Activated CD4-positive, alpha-beta T cell treated with anti-CD3 and anti-CD28 coated beads, Interleukin-2, amount 50 U/mL, for 24 hours (primary cell): Measurements from ENCODE around the gene EGFR.
"Not testable (repeated sequence)": the region's sequence is repeated elsewhere in the genome, so short reads cannot be mapped to it uniquely, and the experiment has no call there.

Source experiments
- DNase-seq, 2 donors: peaks; one replicate each; pipeline ENCODE4 v3.0.0-alpha.2; 2020; ENCODE audit warnings: low read depth in 1 of 2, low spot score in 1 of 2

The EGFR gene

DNA sequence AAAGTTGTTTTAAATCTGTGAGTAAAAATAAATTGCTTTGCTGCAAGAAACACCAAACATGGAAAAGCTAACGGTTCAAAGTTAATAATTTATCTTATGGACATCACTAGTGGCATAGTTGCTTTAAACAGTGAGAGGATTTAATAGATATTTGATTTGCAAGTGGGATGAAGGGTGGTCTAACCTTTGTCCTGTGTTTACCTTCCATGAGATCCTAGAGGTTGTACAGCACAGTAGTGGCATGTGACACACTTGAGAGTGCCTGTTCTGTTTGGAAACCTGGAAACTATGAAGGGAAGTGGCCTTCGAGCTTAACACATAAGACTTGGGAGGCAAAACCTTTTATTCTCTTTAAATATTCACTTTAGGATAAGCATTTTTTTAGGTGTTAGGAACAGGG, 16.0 kb downstream of the EGFR start:
- no peak for DNase-seq

DNA sequence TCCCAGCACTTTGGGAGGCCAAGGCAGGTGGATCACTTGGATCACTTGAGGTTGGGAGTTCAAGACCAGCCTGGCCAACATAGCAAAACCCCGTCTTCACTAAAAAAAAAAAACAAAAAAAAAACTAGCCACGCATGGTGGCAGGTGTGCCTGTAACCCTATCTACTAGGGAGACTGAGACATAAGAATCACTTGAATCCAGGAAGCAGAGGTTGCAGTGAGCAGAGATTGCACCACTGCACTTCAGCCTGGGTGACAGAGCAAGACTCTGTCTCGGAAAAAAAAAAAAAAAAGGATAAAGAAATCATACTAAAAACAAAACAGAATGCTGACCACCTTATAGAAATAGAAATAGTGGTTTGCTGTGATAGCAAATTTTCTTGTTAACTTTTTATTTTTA, 16.6 kb downstream of the EGFR start:
- DNase-seq = not testable (repeated sequence)

DNA sequence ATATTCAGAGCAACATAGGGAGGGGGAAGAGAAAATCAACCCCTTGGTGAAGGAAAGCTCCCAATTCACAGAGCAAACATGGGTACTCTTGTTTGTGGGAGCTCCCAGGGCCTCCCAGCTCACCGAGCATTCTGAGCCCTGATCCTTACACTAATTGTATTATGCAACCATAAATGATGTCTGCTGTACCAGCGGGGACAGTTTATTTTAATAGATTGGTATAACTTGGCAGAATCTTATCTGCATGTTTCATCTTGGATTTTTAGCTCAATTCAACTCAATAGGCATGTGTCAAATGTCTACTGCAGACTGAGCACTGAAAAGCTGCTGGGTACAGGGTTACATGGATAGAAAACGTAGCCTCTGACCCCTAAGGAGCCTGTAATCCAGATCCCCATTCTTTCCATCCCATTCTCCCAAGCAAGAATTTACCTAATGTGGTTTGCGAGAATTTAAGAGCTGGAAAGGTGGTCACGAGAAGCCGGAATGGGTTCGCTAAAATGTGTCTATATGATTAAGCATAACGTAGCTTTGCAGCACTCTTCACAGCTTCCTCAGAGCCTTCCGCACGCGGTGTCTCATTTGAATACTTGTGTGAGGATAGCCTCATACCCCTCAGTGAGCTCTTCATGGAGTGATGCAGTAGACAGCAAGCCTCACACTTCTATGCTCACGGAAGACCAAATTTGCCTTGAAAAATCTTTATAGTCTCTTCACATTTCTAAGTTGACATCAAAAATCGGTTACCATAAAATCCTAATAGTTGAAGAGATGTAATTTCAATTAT, 18.3 kb downstream of the EGFR start:
- no peak for DNase-seq

DNA sequence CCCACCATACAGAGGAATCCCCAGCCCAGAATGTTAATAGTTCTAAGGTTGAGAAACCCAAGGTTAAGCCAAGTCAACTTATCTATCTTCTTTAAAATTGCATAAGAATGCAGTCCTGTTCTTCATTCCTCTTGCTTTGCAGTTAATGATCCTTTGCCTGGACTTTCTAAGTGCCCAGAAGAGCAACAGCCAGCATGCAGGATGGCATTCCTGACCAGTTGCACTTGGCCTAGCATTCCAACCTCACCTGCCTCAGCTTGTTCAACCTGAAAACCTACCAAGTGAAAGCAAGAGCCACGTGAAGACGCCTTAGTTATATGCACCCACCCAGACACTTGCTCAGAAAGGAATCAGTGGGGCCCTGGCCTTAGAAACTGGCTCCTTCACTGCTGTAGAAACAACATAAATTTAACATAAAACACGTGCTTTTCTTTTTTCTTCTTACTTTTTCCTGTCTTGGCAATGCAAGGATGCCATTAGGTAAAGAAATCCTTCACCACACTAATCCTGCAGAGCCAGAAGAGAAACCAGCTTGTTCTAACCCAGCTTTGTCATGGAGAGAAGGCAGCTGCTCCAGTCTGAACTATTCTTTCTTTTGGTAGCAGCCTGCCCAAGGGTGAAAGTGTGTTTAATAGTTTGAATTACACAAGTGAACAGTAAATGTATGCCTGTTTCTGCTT, 25.0 kb downstream of the EGFR start:
- no peak for DNase-seq

DNA sequence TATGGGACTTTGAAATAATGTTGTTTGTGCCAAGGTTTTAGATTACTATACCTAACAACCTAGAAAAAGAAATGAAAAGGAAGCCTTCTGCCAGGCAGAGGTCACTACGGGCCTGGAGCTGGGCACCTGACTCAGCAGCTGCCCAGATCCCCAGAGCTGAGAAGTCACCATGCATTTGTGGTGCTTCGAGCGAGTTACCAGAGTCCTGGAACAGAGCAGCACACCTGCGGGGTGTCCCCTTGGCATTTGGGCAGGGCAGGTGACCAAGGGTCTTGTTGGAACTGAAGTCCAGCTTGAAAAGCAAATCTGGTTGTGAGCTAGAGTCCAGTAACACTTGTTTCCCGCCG, 25.5 kb downstream of the EGFR start:
- DNase-seq = no peak

DNA sequence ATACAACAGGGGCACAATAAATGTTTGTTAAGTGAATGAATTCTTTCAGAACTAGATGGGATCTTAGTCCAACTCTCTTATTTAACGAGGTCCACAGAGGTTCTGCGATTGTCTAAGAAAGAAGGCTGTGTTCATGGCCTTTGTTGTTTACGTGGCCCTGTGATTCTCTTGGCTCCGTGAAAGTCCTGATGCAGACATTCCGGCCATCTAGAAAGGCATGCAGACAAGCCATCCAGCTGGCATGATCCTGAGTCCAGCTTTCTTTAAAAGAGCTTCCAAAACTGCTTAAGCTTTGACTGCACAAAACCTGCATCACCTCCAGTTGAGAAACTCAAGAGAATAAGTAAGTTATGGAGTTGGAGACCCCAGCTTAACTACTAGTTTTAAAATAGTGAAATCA, 26.0 kb downstream of the EGFR start:
- no peak for DNase-seq

DNA sequence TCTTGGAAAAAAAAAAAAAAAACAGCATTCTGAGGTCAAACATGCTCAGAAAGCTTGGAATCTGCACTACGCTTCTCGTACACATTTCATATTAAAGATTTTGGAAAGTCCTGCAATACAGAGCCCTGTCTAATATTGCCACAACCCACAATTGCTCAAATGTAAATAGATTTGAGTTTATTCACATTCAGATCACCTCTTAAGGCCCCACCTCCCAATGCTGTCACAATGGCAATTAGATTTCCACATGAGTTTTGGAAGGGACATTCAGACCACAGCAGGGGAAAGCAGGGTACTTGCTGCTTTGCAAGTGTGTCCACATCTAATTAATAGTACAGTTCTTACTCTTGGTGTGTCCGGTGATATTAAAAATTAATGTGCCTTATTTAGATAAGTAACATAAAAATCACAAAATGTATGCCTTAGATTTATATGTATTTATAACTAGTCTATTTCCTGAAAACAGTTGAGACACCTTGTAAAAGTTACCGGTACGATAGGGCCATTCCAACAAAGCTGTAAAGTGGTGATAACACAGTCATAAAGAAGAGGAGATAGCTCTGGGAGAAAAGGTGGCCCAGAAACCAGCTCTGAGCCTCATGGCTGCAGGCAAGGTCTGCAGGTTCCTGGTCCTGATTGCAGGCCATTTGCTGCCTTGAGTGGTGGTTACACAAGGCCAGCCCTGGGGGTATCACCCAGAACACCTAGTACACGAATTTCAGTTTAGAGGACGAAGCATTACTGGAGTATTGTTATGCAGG, 27.9 kb downstream of the EGFR start:
- DNase-seq = no peak

DNA sequence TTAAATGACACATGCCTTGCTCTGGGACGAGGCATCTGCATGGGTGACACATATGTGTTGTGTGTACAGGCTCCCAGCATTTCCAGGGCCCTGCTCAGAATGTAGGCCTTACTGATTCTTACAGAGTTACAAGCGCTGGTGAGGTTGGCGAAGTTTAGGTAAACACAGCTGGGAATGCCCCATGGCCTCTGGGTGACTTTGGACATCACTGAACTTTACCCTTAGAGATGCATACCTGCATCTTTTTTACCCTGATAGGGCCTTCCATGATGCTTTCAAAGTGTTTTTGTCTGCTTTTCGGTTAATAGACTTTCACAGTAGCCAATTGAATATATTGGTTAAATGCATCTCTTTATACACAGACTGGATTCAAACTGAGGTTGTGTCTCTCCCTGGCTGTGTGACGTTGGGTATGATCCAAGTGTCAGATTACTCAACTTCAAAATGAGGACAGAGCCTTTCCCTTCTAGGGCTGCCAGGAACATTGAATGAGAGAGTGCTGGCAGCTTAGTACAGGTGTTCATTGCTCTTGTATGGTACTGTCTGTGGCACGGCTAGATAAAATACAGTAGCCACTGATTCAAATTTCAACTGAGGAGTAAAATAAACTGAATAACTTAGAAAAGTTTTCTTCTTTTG, 29.5 kb downstream of the EGFR start:
- DNase-seq = no peak

DNA sequence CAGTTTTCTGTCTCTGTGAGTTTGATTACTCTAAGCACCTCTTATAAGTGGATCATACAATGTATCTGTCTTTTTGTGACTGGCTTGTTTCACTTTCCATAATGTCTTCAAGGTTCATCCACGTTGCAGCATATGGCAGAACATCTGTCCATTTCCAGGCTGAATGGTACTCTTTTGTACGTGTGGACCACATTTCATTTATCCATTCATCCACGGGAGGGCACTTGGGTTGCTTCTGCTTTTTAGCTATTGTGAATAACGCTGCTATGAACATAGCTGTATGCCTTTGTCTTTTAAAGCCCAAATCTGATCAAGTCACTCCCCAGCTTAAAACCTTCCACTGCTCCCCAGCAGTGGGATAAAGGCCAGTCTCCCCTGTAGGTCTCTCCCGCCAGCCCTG, 31.5 kb downstream of the EGFR start:
- no peak for DNase-seq

DNA sequence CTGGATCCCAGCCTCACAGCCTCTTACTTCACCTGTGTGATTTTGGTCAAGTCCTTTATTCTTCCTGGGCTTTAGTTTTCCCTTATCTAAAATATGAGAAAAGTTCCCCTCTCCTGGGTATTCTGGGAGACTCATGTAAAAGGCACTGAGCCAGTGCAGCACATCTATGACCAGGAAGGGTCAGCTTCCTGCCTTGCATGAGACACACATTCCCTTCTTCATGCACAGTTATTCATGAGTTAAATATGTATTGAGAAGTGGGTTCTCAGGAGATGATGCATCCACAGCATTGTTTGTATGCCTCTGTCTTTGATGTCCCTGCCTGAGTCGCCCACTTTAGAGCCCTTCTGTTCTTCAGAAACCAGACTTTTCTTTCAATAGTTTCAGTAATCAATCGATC, 33.3 kb downstream of the EGFR start:
- no peak for DNase-seq

DNA sequence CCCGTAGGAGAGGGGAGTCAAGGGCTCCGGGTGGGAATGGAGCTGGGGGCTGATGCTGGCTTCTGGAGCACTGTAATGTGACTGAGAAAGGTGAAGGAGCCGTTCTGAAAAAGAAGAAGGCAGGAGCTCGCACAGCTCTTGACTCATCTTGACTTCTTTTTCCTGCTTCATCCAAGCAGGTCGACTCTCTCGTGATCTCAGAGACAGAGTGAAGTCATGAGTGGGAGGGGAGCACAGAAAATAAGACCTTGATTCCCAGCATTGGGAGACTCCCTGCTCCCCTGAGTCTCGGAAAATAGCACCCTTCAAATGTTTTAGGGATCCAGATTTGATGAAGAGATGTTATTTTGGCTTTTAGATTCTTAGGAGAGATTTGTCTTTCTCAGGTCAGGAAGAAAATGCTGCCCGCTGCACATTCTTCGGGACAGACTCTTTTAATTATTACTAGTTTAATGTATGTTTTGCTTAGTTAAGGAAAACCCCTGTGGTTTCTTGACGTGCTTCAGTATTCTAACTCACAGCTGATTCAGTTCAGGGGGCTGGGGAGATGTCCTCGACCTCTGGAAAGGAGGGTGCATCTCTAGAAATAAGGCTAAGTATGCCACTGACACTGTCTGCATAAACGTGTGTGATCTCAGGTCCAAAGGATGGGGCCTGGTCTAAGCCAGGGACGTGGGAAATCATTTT, 34.1 kb downstream of the EGFR start:
- DNase-seq = no peak

DNA sequence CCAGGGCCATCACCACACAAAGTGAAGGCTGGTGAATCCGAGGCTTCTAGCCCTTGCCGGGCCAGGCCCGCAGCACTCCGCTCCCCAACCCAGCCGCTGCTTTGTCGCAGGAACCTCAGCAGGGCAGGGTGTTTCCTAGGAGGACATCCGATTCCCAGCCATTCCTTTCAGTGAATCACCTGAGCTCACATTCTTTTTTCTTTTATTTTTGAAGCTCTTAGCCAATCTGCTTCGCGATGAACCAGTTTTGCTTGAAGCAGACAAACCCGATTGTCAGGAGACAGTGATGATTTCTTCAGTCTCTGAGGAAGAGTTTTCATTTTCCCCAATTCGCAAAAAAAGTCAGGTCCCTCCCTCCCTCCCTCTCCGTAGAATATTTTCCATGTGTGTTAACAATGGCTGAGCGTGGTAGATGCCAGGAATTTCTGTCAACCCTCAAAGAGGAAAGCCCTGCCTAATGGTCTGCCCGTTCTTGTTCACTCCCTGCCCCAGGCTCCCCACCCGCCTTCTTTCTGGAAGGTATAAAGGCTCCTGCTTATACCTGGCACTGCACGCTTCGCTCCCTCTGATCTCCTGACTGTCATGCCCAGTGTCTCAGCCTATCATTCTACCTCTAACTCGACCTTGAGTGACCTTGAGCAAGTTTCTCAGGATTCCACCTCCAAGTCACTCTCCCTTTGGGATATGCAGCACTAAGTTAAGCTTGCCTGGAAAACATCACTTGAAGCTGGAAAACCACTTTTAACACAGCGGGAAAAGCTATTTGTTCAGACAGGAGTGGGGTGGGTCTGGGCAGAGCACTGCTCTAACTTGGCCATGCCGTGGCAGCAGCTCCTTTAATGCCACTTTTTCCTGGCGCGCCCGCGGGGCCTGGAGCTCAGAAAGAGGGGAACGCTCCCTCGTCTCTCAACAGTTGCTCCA, 35.1 kb downstream of the EGFR start:
- no peak for DNase-seq

DNA sequence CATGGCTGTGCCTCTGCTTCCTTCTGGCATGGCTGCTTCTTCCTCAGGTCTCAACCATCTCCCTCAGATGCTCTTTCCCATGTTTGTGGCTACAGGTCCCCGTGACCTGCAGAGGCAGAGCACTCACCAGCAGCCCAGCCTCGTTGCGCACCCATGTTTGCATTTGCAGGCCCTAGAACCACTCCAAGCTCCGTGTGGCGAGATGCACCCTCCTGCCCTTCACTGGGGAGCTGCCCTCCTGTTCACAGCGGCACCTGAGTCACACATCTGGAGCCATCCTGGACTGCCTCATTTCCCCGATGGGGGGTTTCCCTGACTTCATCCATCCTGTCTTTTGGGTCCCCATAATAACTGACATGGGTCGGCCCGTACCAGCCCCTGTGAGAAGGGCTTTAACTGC, 35.9 kb downstream of the EGFR start:
- no peak for DNase-seq

DNA sequence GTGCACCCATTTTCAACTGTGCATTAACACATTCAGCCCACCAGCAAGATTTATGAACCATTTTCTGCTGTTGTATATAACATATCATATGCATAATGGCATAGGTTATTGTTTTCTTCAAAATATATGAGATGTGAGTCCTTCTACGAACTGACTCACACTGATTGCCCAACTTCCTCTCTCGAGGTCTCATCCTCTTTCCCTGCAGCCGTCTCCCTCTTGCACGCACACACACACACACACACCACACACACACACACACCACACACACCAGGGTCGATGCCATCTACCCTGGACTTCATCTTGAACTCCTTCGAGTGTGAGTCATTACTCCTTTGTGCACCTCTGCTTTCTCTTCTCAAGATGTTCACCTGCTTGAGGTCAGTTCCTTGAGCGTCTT, 36.7 kb downstream of the EGFR start:
- DNase-seq = no peak

DNA sequence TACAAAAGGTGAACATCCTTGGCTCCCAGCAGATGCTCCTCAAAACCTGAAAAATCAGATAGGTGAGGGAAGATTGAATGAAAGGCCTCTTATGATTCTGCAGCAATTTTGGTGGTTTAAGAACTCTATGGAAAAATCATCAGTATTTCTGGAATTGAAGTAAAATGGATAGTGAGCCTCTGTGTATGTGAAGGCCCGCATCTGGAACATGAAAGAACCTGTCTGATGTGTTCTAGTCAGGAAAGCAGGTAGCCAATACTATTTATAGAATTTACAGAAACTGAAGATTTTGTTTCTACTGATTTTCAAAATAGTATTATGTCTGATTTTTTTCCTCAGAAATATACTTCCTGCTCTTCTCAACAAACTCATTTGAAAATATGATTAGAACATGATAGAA, 37.3 kb downstream of the EGFR start:
- DNase-seq = no peak

DNA sequence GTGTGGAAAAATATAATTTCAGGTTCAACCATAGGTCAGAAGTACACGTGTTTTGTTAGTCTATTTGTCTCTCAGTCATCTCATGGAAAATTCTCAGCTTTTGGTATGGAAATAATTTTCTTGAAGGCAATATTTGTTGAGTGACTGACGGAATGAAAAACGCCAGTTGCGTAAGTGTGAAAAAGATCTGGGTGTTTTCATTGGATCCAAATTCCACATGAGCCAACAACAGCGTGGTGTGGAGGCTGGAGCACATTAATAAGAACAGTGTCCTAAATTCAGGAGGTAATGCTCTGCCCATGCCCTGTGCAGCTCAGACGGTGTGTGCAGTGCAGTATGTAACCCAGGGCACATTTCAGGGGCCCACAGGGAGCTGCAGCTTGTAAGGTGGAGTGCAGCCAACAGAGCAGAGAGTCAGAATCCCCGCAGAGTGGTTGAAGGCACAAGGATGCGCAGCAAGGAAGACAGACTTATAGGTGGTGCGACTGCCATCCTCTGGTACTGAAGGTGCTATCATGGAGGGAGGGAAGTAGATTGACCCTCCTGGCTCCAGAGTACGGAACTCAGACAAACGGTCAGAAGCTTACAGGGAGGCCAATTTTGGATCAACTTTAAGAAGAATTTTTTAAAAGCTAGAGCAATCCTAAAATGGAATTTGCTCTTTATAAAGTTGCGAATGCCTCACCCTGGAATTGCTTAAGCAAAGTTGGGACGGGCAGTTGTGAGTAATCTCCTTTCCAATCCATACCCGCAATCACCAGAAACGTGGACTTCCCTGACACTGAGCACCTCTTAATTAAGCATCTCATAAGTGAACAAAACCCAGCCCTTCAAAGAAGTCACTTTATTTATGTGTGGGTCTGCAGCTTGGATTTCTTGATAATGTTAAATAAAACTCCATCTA, 38.0 kb downstream of the EGFR start:
- DNase-seq = no peak

DNA sequence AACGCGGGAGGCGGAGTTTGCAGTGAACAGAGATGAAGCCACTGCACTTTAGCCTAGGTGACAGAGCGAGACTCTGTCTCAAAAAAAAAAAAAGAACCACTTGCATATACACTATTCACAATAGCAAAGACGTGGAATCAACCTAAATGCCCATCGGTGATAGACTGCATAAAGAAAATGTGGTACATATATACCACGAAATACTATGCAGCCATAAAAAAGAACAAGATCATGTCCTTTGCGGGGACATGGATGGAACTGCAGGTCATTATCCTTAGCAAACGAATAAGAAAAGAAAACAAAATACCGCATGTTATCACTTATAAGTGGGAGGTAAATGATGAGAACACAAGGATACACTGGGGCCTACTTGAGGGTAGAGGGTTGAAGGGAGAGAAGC, 39.5 kb downstream of the EGFR start:
- DNase-seq = no peak

DNA sequence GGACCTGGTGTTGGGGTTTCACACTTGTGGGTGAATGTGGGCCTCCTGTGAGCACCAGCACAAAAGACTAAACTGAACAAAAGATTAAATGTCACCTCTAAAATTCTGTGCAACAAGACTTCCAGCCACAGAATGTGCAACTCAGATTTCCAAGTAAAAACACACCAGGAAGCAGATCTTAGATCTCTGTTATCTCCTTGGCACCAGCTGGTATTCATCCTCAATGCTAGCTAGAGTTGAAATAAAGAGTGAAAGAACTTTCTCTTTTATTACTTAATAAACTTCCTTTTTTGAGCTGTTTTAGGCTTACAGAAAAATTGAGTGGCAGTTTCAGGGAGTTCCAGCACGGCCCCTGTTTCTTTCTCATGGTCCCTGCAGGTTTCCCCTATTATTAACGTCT, 40.2 kb downstream of the EGFR start:
- DNase-seq = no peak

DNA sequence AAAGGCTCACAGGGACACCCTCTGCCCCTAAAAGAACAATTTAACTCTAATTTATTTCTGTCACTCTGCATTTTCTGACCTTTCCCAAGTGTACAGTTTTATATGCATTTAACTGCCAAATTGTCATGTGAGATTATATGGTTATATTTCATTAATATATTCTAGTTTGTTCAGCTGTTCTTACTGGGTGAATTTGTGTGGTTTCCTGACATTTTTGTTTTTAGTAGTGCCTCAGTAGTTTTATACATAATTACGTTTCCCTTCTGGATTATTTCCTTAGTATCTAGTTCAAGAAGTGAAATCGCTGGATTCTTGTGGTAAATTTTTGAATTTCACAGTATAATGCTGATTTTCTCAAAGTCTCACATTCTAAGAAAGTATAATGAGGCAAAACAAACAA, 41.3 kb downstream of the EGFR start:
- DNase-seq = no peak
